Neural cell (in vitro differentiated cells): ENCODE results near the gene TP53I11.

Source experiments
- CTCF ChIP-seq: fragments of 450-650 bp; IDR thresholded peaks from 2 replicates; pipeline ENCODE4 v1.5.1; 2014; ENCODE audit warnings: antibody characterized with exemption, mild to moderate bottlenecking, moderate library complexity; ENCODE audit not compliant: poor library complexity, severe bottlenecking
- EP300 ChIP-seq: fragments of 450-650 bp; conservative IDR thresholded peaks from 2 replicates; pipeline ENCODE4 v1.6.1; 2014; ENCODE audit warnings: antibody characterized with exemption, mild to moderate bottlenecking, moderate library complexity; ENCODE audit not compliant: poor library complexity, severe bottlenecking
- EZH2 ChIP-seq: fragments of 200-600, 300-800 bp; shearing (Covaris generic), sonication (generic); IDR thresholded peaks from 2 replicates; pipeline ENCODE4 v1.6.1; 2014; ENCODE audit warnings: antibody characterized with exemption, low read length, borderline replicate concordance, mild to moderate bottlenecking; ENCODE audit not compliant: insufficient read depth, poor library complexity, severe bottlenecking
- MXI1 ChIP-seq: fragments of 450-650 bp; conservative IDR thresholded peaks from 2 replicates; pipeline ENCODE4 v1.6.1; 2014; ENCODE audit warnings: antibody characterized with exemption, mild to moderate bottlenecking; ENCODE audit not compliant: poor library complexity, severe bottlenecking
- POLR2AphosphoS5 ChIP-seq: IDR thresholded peaks from 2 replicates; pipeline ENCODE4 v1.6.1; 2012
- RAD21 ChIP-seq: fragments of 450-650 bp; conservative IDR thresholded peaks from 2 replicates; pipeline ENCODE4 v1.6.1; 2014; ENCODE audit warnings: antibody characterized with exemption, mild to moderate bottlenecking, moderate library complexity
- REST ChIP-seq: IDR thresholded peaks from 2 replicates; pipeline ENCODE4 v1.6.1; 2012; ENCODE audit warnings: borderline replicate concordance
- SMC3 ChIP-seq: fragments of 450-650 bp; conservative IDR thresholded peaks from 2 replicates; pipeline ENCODE4 v1.6.1; 2014; ENCODE audit warnings: antibody characterized with exemption, mild to moderate bottlenecking, moderate library complexity; ENCODE audit not compliant: poor library complexity

GRCh38 chr11:44985721-44986120 lies 35.0 kb upstream of the TP53I11 start:
- TF ChIP-seq REST (no peak), RAD21 (no peak), EZH2 (no peak), MXI1 (no peak), CTCF (no peak), EP300 (no peak), POLR2AphosphoS5 (no peak), SMC3 (no peak)
